ENCODE data around the gene GSC2. TPM values are rescaled to one million over a fixed set of nuclear protein-coding genes. Genes with fewer than 3 reads are reported as not detected.
A peak's percentile ranks its signal among the peaks of the same experiment; 100 is the strongest.
"Not testable (repeated sequence)": the region's sequence is repeated elsewhere in the genome, so short reads cannot be mapped to it uniquely, and the experiment has no call there.

GSC2 gene
- total RNA-seq, 1 experiment from 2014 or later, result not detected

DNA sequence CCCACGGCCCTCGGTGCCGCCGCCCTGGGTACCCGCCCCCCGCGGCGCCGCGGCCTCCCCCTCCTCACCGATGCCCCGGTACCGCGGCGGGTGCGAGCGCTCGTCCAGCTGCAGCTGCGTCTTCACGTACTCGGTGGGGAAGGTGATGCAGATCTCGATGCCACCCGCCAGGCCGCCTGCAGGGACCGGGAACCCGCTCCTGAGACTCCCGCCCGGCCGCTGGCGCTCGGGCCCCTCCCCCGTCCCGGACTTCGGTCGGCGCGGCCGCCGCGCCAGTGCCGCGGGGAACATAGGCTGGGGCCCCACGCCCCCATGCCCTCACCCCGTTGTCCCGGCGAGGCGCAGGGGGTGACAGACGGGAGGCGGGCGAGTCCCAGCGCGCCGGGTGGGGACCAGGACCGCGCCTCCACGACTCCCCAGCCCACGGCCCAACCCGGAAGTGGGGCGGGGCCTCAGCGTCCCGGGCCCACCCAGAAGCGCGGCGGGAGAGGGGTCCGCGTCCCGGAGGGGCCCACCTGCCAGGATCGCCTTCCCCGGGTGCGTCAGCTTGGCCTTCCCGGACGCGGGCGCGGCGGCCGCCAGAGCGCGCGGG is 28.1 kb upstream of the GSC2 start:
- DNase-seq (ENCODE audit: low spot score), result peak; percentile 71

DNA sequence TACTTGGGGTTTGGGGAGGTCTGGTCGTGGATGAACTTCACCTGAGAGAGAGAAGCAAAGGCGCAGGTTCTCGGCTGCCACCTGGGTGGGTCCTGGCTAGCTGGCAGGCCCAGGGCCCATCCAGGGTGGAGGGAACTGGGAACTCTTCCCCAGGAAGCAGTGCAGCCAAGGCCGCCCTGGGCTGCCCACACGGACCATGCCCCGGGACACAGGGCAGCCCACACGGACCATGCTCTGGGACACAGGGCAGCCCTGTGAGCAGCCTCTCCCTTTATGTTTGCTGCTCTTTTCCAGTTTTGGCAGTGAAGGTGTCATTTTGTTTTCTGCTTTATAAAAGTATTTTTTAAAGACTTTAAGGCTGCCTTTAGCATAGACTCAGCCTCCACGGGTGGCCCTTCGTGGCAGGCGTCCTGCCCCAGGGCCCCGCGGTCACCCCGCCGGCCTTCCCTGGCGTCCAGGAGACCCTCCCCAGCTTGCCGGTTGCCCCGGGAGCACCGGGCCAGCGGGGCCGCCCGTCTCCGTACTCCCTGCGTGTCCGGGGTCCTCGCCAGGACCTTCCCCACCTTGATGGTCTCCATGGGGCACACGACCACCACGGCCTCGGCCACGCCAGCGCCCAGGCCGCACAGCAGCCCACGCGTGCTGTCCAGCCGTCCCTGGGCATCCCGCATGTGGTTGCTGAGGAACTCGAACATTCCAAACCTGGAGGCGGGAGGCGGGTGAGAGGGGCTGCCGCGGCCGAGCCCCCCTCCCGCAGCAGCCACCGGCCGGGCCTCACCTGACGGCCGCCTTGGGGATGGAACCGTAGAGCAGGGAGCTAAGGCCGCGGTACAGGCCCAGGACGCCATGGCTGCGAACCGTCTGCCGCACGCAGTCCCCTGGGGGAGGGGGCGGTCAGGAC is 27.3 kb upstream of the GSC2 start:
- peak; percentile 12 for DNase-seq (ENCODE audit: low spot score)

GRCh38 chr22:19176732-19177131 is 26.6 kb upstream of the GSC2 start:
- DNase-seq (ENCODE audit: low spot score), result no peak

- DNase-seq (ENCODE audit: low spot score), result no peak
These were observed 26.1 kb upstream of the GSC2 start for GRCh38 chr22:19176175-19176643.

DNA sequence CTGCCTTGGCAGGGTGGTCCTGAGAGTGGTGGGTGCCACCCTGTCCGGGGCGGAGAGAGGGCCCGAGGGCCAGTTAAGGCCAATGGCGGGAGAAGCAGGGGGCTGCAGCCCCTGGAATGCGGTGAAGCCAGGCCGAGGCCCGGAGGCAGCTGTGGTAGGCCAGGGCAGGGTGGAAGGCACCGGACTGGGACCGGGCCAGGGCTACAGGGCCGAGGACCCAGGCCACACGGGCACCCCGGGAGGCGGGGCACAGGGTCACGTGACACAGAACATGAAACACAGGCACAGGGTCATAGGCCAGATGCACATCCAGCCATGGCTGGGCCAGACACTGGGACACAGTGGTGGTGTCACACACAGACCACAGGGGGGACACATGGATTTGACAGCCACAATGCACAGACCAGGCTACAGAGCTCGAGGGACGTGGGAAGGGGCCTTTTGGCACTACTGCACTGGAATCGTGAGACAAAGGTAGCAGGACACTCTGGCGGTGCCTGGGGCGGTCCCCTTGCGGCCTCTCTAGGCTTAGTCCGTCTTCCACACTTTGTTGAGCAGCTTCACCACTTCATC is 25.6 kb upstream of the GSC2 start:
- DNase-seq (ENCODE audit: low spot score), result no peak

- no peak for DNase-seq (ENCODE audit: low spot score)
These were observed 25.0 kb upstream of the GSC2 start for GRCh38 chr22:19175026-19175601.

GRCh38 chr22:19174106-19175025 is 24.3 kb upstream of the GSC2 start:
- peak; percentile 53 for DNase-seq (ENCODE audit: low spot score)

DNA sequence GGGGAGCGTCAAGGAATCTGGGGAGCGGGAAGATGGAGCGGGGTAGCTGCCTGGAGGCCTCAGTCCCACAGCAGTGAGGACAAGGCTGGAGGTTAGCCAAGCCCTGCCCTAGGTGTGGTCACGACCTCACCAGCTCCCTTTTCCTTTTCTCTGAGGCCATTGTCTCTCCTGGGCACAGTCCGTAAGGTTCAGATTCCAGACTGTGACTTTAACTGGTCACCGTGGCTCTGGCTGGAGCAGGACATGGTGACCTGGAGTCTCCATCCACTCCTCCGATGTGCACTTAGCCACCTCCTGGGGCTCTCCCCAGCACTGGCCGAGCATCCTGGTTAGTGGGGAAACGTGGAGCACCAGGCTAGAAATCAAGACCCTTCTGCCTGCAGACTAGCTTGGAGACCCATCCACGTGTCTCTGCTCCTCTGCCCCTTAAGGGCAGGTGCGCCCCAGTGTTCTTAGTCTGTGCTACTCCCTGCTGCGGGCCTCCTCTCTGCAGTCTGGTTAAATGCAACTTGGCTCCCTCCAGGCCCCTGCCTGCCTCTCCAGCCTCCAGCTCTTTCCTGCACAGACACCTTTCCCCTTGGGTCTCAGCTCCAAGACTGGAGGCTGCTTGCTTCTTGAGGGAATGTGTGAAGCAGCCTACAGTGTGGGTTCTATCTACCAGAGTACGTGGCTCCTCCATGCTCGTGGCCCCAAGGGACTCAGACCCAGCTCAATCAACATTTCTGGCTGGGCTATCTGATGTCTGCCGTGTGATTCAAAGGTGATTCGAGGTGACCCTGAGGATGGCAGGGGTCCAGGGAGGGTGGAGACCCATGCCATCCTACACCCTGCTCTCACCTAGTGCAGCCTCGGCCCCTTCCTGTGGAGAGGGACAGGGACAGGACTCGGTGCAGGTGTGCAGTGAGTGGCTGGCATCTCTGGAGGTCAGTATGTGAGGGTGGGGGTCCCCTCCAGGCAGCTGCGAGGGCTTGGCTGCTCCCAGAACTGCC is 23.2 kb upstream of the GSC2 start:
- DNase-seq (ENCODE audit: low spot score), result no peak

- DNase-seq (ENCODE audit: low spot score), result no peak
These were observed 22.3 kb upstream of the GSC2 start for GRCh38 chr22:19172213-19173046.

DNA sequence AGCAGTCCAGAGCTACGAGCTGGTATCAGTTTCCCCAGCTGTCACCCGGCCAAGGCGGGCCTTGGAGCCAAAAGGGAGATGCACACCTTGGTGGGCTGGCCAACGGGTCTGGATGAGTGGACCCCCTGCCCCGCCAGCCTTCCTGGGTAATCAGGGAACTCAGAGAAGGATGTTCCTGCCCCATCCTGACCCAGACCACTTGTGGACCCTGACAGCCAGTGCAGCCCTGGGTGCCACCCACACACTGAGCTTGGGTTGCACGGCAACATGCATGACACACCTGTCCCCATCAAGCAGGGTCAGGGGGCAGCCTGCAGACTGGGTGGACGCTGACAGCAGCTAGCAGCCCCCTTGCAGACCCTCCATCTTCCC is 19.8 kb upstream of the GSC2 start:
- DNase-seq (ENCODE audit: low spot score), result no peak

GRCh38 chr22:19169002-19169946 is 19.2 kb upstream of the GSC2 start:
- DNase-seq (ENCODE audit: low spot score), result peak; percentile 0

DNA sequence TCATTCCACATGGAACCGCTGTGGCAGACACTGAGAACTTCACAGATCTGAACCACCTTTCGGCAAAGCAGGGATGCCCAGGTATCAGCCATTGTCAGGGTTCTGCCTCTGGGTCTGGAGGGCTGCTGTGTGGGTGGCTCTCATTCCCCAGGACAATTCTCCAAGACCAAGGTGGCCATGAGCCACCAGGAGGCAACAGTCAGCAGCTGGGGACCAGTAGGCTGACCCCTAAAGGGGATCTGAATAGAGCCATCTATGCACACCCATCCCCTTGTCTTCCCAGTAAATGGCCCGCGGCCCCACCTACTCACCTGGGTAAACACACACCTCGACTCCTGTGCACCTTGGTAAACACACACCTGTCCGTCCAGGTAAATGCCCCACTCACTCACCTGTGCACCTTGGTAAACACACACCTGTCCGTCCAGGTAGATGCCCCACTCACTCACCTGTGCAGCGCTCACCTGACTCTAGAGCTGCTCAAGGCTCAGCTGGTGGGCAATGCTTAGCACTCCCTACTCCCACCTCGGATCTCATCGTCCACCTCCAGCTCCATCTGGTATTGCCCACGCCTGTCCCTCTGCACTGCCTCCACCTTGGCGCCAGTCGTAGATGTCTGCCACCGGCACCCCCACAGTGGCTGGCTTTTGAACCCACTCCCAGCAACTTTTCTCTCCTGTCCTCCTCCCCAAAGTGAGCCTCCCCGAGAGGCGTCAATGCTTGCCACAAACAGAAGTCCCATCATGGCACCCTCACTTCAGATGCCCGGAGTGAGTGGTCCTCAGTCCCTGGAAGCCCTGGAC is 18.2 kb upstream of the GSC2 start:
- peak; percentile 53 for DNase-seq (ENCODE audit: low spot score)

DNA sequence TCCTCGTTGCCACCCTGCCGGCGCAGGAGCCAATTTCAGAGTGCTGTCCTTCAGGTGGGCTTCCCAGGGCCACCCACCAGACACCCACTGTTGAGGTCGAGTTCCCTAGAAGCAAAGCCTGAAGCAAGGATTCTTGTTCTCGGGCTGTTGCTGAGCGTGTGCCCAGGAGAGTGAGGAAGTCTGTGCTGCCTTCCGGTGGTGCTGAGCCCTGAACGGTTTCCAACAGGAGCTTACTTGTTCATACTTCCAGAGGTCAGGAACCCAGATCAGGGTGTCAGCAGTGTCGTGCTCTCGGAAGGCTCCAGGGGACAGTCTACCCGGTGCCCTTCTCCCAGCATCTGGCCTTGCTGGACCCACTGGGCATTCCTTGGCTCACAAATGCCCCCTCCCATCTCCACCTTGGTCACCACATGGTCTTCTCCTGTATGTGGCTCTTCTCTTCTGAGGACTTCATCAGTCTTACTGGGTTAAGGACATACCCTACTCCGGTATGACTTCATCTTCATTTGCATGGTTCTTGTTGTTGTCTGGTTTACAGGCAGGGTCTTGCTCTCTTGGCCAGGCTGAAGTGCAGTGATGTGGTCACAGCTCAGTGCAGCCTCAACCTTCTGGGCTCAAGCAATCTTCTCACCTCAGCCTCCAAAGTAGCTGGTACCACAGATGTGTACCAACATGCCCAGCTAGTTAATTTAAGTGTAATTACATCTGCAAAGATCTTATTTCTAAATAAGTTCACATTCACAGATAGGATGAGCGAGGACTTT is 17.2 kb upstream of the GSC2 start:
- no peak for DNase-seq (ENCODE audit: low spot score)

- DNase-seq (ENCODE audit: low spot score), result no peak
These were observed 16.3 kb upstream of the GSC2 start for GRCh38 chr22:19166421-19166820.

GRCh38 chr22:19164425-19164824 is 14.3 kb upstream of the GSC2 start:
- DNase-seq (ENCODE audit: low spot score), result no peak

GRCh38 chr22:19158649-19159048 is 8.6 kb upstream of the GSC2 start:
- DNase-seq (ENCODE audit: low spot score), result not testable (repeated sequence)

Data from HT-29 (cell line).